SKM-1 treated with dmso at 0.1 percent for 144 hours (cell line): Measurements from ENCODE around the gene RTL5.
"Not testable (repeated sequence)": the region's sequence is repeated elsewhere in the genome, so short reads cannot be mapped to it uniquely, and the experiment has no call there.

Experiments
- DNase-seq: peaks from one replicate; lab custom pipeline; 2025; ENCODE audit not compliant: unreplicated experiment; lab: John Stamatoyannopoulos, UW

RTL5 gene

DNA sequence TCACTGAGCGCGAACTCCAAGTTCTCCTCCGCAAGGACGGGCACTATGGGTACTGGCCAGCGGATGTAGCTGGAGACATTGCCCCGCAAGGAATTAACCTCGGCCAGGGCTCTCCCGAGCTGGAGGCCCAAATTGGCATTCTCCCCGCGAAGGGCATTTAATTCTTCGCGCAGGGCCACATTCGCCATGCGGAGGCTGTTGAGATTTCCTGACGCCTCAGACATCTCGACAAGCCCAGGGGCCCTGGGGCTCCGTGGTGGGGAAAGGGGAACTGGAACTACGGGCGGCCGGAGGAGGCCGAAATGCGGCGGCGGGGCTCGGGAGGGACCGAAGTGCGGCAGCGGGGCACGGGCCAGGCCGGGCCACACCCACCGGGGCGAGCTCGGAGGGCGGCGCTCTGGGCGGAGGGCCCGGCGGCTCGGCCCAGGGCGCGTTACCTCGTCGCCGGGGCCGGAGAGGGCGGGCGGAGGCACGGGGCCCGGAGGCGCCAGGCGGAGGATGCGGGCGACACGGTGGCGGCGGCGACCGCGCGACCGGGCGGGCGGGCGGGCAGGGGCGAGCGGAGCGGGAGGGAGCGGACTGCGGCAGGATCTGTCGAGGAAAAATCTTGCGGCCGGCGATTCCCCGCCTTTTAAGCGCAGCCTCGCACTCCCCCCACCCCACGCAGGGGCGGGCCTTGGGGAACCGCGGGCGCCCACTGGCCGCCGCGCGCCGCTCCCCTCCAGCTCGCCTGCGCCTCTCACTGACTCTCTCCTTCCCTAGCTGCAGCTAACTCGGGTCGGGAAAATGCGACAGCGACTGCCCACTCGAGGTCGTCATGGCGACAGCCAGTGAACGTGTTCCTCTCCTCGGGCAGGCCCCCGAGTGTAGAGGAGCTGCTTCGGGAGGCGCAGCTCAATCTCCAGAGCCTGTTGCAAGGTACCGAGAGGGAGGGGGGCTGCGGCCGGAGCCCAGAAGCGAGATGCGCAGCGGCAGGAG is at the start of gene RTL5:
RTL5 (minus strand) TSS at position 599 of the 978 bp plus-strand sequence.
- DNase-seq: no peak

DNA sequence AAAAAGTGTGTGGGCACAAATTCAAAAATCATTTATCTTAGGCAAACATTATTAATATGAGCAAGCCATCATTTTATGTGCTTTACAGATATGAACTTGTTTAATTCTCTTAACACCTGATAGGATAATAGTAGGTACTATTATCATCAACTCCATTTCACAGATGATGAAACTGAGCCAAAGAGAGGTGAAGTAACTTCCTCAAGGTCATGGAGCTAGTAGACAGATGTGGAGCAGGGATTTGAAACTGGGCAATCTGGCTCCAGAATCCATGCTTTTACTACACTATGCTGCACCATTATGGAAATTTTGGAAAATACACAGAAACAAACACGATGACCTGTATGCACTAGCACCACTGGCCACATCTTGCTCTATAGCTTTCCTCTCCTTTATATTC is 48.8 kb upstream of the RTL5 start:
- no peak for DNase-seq

GRCh38 chrX:72176981-72177380 is 45.3 kb upstream of the RTL5 start:
- DNase-seq: no peak

DNA sequence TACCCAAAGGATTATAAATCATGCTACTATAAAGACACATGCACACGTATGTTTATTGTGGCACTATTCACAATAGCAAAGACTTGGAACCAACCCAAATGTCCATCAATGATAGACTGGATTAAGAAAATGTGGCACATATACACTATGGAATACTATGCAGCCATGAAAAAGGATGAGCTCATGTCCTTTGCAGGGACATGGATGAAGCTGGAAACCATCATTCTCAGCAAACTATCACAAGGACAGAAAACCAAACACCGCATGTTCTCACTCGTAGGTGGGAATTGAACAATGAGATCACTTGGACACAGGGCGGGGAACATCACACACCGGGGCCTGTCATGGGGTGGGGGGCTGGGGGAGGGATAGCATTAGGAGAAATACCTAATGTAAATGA is 44.6 kb upstream of the RTL5 start:
- DNase-seq: not testable (repeated sequence)

DNA sequence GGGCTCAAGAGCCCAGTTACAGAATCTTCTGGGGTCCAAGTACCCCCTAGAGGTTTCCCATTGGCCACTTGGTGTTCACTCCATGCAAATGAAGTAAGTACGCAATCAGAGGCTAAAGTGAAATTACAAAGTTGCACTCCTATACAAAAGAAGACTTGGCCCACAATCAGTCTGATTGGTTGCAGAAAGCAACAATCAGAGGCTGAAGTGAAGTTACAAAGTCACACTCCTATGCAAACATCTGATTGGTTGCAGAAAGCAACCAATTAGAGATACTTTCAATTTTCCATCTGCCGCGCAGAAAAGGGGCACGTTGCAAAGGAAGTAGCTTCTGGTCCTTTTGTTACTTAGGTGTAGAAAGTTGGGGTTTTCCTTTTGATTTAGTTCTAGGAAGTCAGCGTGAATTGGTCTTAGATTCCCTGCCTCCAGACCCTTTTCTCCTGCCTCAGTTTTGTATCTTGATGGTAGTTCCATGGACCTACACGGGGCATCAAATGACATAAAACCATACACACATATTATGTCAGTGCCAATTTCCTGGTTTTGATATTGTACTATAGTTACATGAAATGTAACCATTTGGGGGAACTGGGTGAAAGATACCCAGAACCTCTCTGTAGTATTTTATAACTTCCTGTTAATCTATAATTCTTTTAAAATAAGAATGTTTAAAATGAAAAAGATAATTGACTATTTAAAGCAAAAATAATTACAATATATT is 37.5 kb upstream of the RTL5 start:
- DNase-seq: no peak

- no peak for DNase-seq
These were observed 33.8 kb upstream of the RTL5 start for GRCh38 chrX:72165551-72165950.

- DNase-seq: no peak
These were observed 28.1 kb upstream of the RTL5 start for GRCh38 chrX:72159769-72160168.

DNA sequence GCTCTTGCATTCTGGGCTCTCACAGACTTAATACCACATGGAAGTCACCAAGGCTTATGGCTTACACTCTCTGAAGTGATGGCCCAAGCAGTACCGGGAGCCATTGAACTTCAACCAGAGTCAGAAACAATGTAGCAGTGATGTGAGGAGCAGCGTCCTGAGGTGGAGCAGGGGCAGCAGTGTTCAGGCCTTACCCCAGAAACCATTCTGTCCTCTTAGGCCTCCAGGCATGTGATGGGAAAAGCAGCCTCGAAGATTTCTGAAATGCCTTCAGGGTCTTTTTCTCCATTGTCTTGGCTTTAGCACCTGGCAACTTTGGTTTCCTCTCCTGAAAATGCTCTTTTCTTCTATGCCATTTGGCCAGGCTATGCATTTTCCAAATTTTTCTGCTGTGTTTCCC is 27.1 kb upstream of the RTL5 start:
- DNase-seq: no peak

DNA sequence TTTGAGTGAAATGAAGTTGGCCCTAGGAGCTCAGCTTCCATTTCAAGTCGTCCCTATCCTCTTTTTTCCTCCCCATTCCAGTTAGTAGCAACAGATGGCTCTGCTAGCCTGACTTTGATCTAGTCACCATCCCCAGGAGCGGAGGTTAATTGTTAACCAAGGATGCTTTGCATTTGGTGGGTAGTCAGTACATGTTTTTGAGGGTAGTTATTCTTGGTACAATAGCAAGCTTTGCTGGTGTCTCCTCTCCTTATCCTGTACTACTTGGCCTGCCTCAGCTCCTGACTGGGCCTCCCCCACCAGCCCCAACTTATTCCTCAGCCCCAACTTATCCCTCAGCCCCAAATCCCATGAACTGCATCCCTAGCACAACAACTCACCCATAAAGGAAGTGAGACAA is 14.8 kb upstream of the RTL5 start:
- DNase-seq: no peak

- no peak for DNase-seq
These were observed 13.5 kb upstream of the RTL5 start for GRCh38 chrX:72145181-72145580.

DNA sequence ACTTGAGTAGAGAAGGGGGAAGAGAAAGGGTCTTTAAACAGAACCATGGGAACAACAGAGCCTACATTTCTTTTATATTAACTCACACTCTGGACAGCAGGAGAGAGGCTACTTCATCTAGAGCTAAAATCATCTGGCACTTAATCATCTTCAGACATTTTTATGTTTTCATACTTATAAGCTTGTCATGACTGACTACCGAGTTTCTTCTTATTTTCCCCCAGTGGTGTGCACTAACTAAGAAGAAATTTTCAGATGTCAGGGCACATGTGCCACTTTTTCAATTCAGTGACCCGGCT is 11.8 kb upstream of the RTL5 start:
- no peak for DNase-seq

DNA sequence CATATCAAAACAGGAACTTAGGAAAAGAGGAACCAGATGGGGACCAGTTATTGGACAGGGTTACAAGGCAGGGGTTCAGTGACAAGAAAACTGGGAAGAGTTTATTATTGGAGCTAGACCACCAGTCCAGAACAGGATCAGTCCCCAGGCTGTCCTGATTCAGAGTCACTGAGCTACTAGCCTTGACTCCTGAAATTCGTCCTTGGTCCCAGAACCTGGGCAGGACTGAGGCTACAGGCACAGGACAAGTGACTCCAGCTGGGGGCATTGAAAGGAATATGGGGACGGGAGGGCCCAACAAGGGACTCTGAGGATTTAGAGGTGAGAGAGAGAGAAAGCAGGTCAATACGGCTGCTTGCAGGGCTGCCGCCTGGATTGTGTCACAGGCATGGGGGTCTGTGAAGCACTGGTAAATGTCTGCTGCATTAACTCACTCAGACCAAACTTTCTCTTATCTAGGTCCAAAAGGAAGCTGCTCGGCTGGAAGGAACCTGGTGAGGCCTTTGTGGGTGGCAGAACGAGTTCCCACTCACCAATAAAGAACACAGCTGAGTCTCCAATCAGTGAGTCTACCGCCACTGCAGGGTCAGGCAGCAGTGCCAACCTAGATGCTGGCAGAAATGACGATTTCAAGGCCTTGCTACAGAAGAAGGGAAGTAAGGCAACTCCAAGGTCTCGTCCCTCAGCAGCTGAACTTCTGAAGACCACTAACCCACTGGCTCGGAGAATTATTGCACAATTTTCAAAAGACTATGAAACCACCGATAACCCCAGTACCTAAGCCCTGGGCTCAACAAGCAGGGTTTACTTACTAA is 11.3 kb upstream of the RTL5 start:
- DNase-seq: no peak

GRCh38 chrX:72142094-72142793 is 10.5 kb upstream of the RTL5 start:
- no peak for DNase-seq

DNA sequence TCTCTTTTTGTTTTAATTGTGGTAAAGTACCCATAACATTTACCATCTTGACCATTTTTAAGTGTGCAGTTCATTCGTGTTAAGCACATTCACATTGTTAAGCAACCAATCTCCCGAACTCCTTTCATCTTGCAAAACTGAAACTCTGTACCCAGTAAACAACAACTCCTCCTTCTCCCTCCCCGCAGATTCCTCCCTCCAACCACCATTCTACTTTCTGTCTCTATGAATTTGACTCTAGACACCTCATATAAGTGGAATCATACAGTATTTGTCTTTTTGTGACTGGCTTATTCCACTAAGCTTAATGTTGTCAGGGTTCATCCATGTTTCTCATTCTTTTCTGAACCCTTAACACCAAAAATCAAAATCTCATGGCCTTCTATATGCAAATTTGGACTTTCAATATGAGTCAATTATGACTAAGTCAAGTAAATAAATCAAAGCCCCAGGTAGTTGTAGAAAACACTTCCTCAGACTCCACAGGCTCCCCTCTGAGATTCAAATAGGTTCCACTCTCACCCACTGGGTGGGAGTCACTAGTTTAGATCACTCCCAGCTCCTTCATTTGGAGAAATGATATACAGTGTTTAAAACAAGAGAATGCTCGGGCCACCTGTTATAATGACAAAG is 9.8 kb upstream of the RTL5 start:
- DNase-seq: no peak

DNA sequence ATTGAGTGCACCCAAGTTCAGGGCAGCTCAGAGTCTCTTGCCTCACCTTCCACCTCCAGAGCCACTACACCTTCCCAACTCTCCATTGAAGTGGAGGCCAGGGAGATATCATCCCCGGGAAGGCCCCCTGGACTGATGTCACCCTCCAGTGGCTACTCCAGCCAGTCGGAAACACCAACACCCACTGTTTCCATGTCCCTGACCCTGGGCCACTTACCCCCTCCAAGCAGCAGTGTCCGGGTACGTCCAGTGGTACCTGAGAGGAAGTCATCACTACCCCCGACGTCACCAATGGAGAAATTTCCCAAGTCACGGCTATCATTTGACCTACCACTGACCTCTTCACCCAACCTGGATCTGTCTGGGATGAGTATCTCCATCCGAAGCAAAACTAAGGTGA is 7.8 kb upstream of the RTL5 start:
- no peak for DNase-seq

DNA sequence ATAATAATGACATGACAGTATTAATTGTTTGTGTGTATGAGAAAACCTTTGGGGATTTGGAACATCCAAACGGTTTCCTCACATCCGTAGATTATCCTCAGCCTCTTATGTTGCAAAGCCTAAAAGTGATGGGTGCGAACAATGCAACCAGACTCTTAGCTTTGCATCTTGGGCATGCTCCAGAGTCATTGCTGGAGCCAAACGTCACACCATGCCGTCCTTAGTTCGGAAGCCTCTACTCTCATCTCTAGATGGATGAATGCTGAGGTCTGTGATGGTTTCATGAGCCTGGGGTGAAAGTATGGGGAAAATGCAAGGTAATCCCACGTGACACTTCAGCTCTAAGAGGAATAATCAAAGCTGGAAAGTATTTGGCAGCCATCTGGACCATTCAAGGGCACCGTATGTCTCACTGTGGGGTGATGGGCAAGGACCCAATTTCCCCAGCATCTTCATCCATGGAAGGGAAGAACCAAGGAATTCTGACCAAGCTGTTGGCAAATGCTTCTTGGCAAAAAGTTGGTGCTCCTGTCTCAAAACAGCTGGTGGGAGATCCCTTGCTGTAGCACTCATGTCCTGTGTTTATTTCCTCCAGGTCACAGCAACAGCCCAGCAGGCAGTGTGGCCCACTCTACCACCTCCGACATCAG is 6.3 kb upstream of the RTL5 start:
- DNase-seq: no peak

DNA sequence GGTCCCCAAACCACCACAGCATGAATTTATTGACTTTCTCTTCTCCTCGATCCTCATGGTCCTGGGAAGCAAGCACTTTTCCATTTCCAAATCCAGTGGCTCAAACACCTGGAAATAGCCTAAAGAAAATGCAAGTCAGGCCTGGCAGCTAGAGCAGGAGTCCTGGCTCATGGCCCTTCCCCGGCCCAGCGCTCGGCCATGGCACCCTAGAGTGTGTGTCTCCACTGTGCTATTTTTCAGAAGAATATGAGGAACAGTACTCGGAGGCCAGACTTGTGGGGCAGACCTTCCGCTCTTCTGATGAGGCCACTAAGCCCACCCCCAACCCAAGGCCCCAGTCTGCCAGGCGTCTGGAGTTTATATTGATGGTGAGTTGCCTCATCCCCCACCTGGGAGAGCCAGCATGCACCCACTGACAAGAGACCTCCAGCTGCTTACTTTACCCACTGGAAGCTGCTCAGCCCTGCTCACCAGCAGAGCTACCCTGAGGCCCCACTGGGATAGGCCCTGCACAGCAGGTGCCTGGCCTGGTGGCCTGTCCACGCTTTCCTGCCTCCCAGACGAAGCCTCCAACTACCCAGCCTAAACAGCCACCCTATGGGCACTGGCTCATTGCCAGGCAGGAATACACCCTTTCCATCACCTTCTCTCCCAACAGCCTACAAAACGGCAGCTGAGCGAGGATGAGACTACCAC is 2.3 kb upstream of the RTL5 start:
- no peak for DNase-seq

- no peak for DNase-seq
These were observed 741 bp upstream of the RTL5 start for GRCh38 chrX:72132456-72132855.

GRCh38 chrX:72130762-72131250 is 909 bp downstream of the RTL5 start:
- no peak for DNase-seq
